ENCODE measurements around the gene POU2F2.

Gene POU2F2

DNA sequence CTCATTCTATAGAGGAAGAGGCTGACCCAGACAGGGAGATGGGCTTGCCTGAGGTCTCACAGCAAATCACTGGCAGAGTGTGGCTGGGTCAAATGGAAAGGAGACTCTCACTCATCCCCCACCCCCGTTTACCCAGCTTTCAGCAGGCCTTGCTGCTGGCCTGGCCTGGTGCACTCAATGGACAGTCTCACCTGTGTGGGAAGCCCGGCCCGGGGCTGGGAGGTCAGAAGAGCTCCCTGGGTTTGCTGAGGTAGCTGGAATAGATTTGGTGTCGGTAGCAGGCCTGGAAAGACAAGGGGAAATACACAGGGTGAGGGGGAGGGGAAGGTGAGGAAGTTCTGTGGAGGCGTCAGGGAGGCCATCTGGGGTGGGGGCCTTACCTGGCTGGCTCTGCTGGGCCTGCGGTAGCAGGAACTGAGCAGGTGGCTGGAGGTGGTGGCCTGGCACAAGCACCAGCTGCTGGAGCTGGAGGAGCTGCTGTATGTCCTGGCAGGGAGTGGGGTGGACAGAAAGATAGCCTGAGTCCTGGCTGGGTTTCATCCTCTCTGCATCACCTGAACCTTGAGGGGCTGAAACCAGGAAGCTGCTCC is 32.8 kb downstream of the POU2F2 start:
- TF ChIP-seq, protein P1, sequence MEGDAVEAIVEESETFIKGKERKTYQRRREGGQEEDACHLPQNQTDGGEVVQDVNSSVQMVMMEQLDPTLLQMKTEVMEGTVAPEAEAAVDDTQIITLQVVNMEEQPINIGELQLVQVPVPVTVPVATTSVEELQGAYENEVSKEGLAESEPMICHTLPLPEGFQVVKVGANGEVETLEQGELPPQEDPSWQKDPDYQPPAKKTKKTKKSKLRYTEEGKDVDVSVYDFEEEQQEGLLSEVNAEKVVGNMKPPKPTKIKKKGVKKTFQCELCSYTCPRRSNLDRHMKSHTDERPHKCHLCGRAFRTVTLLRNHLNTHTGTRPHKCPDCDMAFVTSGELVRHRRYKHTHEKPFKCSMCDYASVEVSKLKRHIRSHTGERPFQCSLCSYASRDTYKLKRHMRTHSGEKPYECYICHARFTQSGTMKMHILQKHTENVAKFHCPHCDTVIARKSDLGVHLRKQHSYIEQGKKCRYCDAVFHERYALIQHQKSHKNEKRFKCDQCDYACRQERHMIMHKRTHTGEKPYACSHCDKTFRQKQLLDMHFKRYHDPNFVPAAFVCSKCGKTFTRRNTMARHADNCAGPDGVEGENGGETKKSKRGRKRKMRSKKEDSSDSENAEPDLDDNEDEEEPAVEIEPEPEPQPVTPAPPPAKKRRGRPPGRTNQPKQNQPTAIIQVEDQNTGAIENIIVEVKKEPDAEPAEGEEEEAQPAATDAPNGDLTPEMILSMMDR (IDR thresholded peaks at IDR 0.05; ENCODE audit: insufficient read depth, missing control alignments), result no peak
- DNase-seq (ENCODE audit: insufficient read length, low spot score), result no peak
- FAIRE-seq, result no peak

GRCh38 chr19:42098781-42099180 is 33.5 kb downstream of the POU2F2 start:
- FAIRE-seq, result no peak
- no peak for DNase-seq (ENCODE audit: insufficient read length, low spot score)
- TF ChIP-seq, protein P1 (IDR thresholded peaks at IDR 0.05; ENCODE audit: insufficient read depth, missing control alignments), result no peak

DNA sequence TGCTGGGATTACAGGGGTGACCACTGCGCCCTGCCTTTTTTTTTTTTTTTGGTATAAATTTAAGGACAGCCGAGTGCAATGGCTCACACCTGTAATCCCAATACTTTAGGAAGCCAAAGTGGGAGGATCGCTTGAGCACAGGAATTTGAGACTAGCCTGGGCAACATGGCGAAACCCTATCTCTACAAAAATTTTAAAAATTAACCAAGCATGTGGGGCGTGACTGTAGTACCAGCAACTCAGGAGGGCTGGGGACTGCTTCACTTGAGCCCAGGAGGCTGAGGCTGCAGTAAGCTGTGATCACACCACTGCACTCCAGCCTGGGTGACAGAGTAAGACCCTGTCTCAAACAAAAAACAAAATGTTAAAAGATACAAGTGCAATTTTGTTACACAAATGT is 34.8 kb downstream of the POU2F2 start:
- TF ChIP-seq, protein P1 (IDR thresholded peaks at IDR 0.05; ENCODE audit: insufficient read depth, missing control alignments), result no peak
- FAIRE-seq (no peak), DNase-seq (ENCODE audit: insufficient read length, low spot score) (no peak)

DNA sequence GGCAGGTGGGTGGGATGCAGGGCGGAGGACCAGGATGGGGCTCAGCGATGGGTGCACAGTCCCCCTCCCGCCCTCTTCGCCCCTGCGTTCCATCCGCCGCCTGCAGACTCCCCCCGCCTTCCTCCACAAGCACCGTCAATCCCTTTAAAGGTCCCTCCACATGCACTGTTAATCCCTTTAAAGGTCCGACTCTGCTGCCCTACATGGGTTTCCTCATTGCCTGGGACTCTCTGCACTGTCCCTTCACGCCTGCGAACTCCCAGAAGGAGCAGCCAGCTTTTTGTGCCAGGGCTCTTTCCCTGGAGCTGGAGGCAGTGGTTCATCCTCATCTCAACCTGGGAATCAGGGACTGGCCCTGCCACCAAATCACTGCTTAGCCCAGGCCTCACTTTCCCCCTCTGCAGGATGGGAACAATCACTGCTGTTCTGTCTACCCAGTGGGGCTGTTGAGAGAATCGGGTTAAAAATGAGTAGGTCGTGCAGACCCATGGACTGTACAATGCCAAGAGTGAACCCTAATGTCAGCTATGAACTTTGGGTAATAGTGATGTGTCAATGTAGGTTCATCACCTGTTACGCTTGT is 35.9 kb downstream of the POU2F2 start:
- TF ChIP-seq, protein P1 (IDR thresholded peaks at IDR 0.05; ENCODE audit: insufficient read depth, missing control alignments), result no peak
- FAIRE-seq (no peak), DNase-seq (ENCODE audit: insufficient read length, low spot score) (no peak)

DNA sequence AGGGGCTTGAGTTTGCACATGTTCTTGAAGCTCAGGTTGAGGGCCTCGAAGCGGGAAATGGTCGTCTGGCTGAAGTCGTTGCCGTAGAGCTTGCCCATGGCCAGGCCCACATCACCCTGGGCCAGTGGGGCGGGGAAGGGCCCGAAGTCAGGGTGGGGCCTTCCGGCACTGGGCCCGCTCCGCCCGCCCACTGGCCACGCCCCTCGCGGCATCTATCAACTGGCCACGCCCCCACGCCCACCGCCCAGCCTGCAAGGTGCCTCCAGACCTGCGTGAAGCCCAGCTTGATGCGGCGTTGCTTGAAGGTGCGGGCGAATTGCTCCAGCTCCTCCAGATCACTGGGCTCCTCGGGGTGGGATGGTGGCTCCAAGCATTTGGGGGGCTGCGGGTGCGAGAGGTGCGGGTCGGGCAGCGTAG is 36.4 kb downstream of the POU2F2 start:
- TF ChIP-seq, protein P1 (IDR thresholded peaks at IDR 0.05; ENCODE audit: insufficient read depth, missing control alignments), result no peak
- DNase-seq (ENCODE audit: insufficient read length, low spot score) (no peak), FAIRE-seq (no peak)

DNA sequence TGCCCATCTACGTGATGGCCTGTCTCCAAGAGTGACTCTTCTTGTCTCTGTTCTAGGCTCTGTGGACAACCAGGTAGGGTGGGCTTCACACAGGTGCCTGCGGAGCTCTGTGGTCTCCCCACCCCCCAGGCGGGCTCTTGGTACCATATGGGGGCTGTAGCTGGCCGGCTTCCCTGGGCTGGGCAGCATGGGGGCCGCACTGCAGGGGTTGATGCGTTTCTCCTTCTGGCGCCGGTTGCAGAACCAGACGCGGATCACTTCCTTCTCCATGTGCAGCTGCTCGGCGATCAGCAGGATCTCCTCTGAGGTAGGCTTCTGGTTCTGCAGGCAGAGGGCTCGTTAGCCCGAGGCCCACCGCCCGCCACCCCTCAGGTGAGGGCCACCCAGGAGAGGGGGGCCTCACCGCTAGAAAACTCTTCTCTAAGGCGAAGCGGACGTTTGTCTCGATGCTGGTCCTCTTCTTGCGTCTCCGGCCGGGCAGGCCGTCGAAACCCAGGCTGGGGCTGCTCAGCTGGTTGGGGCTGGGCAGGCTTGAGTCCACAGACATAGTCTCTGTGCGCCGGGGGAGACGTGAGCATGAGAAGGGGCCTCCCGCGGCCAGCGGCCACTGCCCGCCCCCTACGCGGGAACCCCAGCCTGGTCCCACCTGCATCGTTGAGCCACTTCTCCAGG is 37.0 kb downstream of the POU2F2 start:
- TF ChIP-seq, protein P1 (IDR thresholded peaks at IDR 0.05; ENCODE audit: insufficient read depth, missing control alignments), result no peak
- FAIRE-seq (no peak), DNase-seq (ENCODE audit: insufficient read length, low spot score) (no peak)

DNA sequence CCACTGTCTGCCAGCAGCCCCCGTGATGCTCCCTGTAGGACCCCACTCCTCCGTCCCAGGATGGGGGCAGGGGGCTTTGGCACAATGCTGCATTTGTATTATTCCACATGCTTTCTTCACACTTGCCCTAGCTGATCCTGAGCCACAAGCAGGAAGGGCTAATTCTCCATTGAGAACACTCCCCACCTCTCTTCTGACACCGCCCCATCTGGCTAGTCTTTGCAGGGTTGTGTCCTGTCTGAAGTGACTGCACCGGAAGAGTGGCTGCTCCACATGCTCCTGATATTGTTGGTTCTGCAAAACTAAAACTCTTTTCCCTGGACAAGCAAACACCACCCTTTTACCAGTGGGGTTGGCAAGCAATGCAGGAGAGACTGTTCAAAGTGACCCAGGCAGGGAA is 38.3 kb downstream of the POU2F2 start:
- TF ChIP-seq, protein P1 (IDR thresholded peaks at IDR 0.05; ENCODE audit: insufficient read depth, missing control alignments), result no peak
- FAIRE-seq (no peak), DNase-seq (ENCODE audit: insufficient read length, low spot score) (no peak)

Data from D721Med (cell line).